Measurements from ENCODE around the gene OR4D6. TPM values are rescaled to one million over a fixed set of nuclear protein-coding genes. Genes with fewer than 3 reads are reported as not detected.

The OR4D6 gene
- total and polyA plus RNA-seq, 2 donors (not counting 3 experiments of a cell fraction or from before 2014, with no cell fraction given) = not detected

DNA sequence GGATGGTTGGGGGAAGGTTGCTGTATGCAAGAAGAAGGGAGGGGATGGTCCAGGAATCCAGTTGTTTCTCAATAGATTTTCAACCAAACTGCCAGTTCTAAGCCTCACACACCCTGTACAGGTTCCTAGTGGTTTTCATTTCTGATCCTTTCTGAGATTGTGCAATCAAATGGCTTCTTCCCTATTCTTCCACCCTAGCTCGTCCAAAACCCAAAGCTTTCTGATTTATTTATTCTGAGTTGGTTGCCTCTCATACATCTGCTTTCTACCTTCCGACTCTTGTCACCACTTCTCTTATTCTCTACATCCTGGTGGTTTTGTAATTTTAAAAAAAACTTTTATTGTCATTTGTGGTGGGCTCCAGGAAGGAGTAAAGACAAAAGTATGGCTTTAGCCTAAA lies 43.1 kb upstream of the OR4D6 start:
- no peaks in the 10 kb centered on the region for H4K20me1 ChIP-seq (replicated peaks; ENCODE audit: control insufficient read depth, extremely low read depth, insufficient read depth, low read length)
- no peaks in the 10 kb centered on the region for H3K79me2 ChIP-seq (ENCODE audit: control insufficient read depth, insufficient read depth, low read length)
- H2AFZ ChIP-seq (ENCODE audit: low read depth, low read length) = no peak overlapping the region
- POLR2A ChIA-PET = no interaction called here
- no peak overlapping the region for H3K4me2 ChIP-seq (ENCODE audit: insufficient read depth, low read length)
- no peaks in the 10 kb centered on the region for H3K9me3 ChIP-seq (replicated peaks; ENCODE audit: control insufficient read depth, insufficient read depth, low read length)
- no peaks in the 10 kb centered on the region for H3K4me1 ChIP-seq (ENCODE audit: control insufficient read depth, extremely low read depth, insufficient read depth, low read length)
- intact Hi-C loops (cut with micrococcal nuclease) = no loop called here
- no peaks in the 10 kb centered on the region for H3K36me3 ChIP-seq (ENCODE audit: control insufficient read depth in 2 of 2, extremely low read depth in 1 of 2, insufficient read depth in 2 of 2, low read length in 2 of 2)
- CTCF ChIA-PET = interaction anchor here (1.1 kb wide), 1 partner anchor 14 kb away, joined by 3 read pairs; no protein-coding TSS in a partner anchor
- no peak overlapping the region for H3K27ac ChIP-seq (ENCODE audit: insufficient read depth, low read depth, low read length)
- DNase-seq (ENCODE audit: low read depth, low spot score) (no peak), FAIRE-seq (no peak)
- no peak overlapping the region for H3K9ac ChIP-seq (replicated peaks; ENCODE audit: extremely low read depth, insufficient read depth, low read length)
- BruUV-seq (replicated peaks) = no TSS peak
- TF ChIP-seq FOS (IDR thresholded peaks at IDR 0.05; ENCODE audit: borderline replicate concordance, insufficient read depth, low read length) (no peak), CTCF (IDR thresholded peaks at IDR 0.05; ENCODE audit: extremely low read depth in 1 of 2, insufficient read depth in 1 of 2, low read depth in 1 of 2, low read length in 2 of 2) (no peak), POLR2A (IDR thresholded peaks at IDR 0.05; ENCODE audit: low read depth, low read length) (no peak), GATA2 (IDR thresholded peaks at IDR 0.05; ENCODE audit: insufficient read depth, insufficient read length, low read depth, low read length) (no peak), MAX (IDR thresholded peaks at IDR 0.05; ENCODE audit: insufficient read depth, insufficient read length) (no peak), EZH2 (IDR thresholded peaks at IDR 0.05; ENCODE audit: borderline replicate concordance, low read depth, low read length, severe bottlenecking) (no peak), POLR2AphosphoS5 (IDR thresholded peaks at IDR 0.05; ENCODE audit: insufficient read depth, low read depth, low read length) (no peak), MYC (IDR thresholded peaks at IDR 0.05; ENCODE audit: low read depth, low read length) (no peak), JUN (IDR thresholded peaks at IDR 0.05; ENCODE audit: borderline replicate concordance, insufficient read depth, insufficient read length, low read depth) (no peak)
- dilution Hi-C loops (cut with MboI; ENCODE audit: extremely low pct_ligation_motif_present, low sequenced_read_pairs) = no loop called here
- no peaks in the 10 kb centered on the region for H3K9me1 ChIP-seq (replicated peaks; ENCODE audit: control insufficient read depth, extremely low read depth, insufficient read depth, low read length)
- no peaks in the 10 kb centered on the region for H3K27me3 ChIP-seq (ENCODE audit: control insufficient read depth in 2 of 2, insufficient read depth in 2 of 2, low read length in 2 of 2)
- H3K4me3 ChIP-seq (replicated peaks in 1 of 3; ENCODE audit: insufficient read depth in 1 of 3, low read depth in 1 of 3, low read length in 3 of 3) = no peak overlapping the region
